ENCODE data around the gene ADCY7. TPM values are rescaled to one million over a fixed set of nuclear protein-coding genes. Genes with fewer than 3 reads are reported as not detected.

Gene ADCY7
- total and polyA plus RNA-seq, 9 donors: 10.2 to 78.9 (median 36.4) TPM

DNA sequence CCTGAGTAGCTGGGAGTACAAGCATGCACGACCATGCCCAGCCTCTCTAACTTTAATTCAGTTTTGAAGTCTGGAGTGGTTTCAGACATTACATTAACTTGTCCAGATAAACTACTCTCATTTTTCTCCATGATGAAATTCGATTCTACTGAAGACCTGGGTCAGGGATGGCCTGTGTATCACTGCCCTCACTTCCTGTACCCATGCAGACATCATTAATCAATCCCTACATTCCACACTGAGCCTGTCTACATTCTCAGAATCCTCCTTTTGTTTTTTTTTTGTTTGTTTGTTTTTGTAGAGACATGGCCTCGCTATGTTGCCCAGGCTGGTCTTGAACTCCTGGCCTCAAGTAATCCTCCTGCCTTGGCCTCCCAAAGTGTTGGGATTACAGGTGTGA is 22.6 kb downstream of the ADCY7 start:
- peaks cover 6% of the 10 kb centered on the region for H3K4me1 ChIP-seq (ENCODE audit: insufficient read depth)
- WGBS, 3 donors: 44 to 51% (median 46%) methylated on average over 3 of the region's 3 CpGs
- no peak for DNase-seq

DNA sequence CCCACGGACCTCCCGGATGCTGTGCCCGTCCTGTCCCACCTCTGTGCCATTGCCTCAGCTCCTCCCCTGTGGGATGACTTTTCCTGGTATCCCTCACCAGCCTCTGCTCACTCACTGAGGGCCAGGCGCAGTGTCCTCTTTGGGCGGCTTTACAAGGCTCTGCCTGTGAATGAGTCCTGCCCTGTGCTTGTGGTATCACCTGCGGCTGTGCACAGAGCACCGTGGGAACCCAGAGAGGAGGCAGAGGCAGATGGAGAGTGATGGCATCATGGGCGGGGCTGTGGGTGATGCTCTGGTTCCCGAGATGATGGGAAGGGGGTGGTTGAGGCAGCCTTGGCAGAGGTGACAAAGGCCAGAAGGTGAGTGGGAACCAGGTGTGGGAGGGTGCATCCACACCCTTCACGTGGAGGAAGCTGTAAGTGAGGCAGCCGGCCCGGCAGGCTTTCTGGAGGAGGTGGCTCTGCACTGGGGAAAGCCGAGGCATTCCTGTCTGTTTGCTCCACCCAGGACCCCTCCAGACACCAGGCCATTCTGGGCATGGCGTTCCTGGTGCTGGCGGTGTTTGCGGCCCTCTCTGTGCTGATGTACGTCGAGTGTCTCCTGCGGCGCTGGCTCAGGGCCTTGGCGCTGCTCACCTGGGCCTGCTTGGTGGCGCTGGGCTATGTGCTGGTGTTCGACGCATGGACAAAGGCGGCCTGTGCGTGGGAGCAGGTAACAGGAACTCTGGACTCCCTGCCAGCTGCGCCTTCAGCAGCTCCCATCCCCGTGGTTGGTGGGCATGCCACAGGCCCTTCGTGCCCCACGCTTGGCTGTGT is 23.8 kb downstream of the ADCY7 start:
- WGBS, 3 donors: 89 to 92% (median 90%) methylated on average over 29 to 30 of the region's 30 CpGs
- no peaks in the 10 kb centered on the region for H3K4me1 ChIP-seq (ENCODE audit: insufficient read depth)
- H3K36me3 ChIP-seq: no peaks in the 10 kb centered on the region
- no peak for TF ChIP-seq EP300 (IDR thresholded peaks at IDR 0.05)
- TF ChIP-seq POLR2A (IDR thresholded peaks at IDR 0.05): no peak
- TF ChIP-seq, protein P1, sequence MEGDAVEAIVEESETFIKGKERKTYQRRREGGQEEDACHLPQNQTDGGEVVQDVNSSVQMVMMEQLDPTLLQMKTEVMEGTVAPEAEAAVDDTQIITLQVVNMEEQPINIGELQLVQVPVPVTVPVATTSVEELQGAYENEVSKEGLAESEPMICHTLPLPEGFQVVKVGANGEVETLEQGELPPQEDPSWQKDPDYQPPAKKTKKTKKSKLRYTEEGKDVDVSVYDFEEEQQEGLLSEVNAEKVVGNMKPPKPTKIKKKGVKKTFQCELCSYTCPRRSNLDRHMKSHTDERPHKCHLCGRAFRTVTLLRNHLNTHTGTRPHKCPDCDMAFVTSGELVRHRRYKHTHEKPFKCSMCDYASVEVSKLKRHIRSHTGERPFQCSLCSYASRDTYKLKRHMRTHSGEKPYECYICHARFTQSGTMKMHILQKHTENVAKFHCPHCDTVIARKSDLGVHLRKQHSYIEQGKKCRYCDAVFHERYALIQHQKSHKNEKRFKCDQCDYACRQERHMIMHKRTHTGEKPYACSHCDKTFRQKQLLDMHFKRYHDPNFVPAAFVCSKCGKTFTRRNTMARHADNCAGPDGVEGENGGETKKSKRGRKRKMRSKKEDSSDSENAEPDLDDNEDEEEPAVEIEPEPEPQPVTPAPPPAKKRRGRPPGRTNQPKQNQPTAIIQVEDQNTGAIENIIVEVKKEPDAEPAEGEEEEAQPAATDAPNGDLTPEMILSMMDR (IDR thresholded peaks at IDR 0.05): no peak
- H3K4me3 ChIP-seq: no peak overlapping the region
- H3K27ac ChIP-seq: no peak overlapping the region
- no peak for DNase-seq
- no peaks in the 10 kb centered on the region for H3K9me3 ChIP-seq
- intact Hi-C loops (cut with DNase I): no loop called here
- no peaks in the 10 kb centered on the region for H3K27me3 ChIP-seq

More for the DNA sequence above, 22.6 kb downstream of the ADCY7 start:
- Histone ChIP-seq H3K4me3 (no peak overlapping the region), H3K9me3 (no peaks in the 10 kb centered on the region), H3K27ac (no peak overlapping the region), H3K27me3 (no peaks in the 10 kb centered on the region), H3K36me3 (no peaks in the 10 kb centered on the region)
- intact Hi-C loops (cut with DNase I): no loop called here
- TF ChIP-seq EP300 (IDR thresholded peaks at IDR 0.05) (no peak), POLR2A (IDR thresholded peaks at IDR 0.05) (no peak)
- TF ChIP-seq, protein P1 (IDR thresholded peaks at IDR 0.05): no peak

DNA sequence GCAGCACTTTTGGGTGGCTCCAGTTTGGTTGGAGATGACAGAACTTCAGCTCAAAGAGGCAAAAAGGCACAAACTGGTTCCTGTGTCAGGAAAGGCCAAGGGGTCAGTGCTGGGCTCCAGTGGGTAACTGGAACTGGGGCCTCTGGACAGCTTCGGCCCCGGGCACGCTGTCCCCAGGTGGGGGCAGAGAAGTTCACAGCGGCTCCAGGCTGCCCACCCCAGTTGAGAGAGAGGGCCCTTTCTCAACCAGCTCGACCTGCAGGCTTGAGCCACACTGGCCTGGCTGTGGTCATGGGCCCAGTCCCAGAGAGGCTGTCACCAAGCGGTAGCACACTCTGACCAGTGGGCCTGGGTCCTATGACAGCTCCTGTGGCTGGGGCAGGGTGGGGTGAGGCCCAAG is 24.5 kb downstream of the ADCY7 start:
- Histone ChIP-seq H3K36me3 (no peaks in the 10 kb centered on the region), H3K9me3 (no peaks in the 10 kb centered on the region), H3K27ac (no peak overlapping the region), H3K4me3 (no peak overlapping the region), H3K4me1 (ENCODE audit: insufficient read depth) (no peaks in the 10 kb centered on the region), H3K27me3 (no peaks in the 10 kb centered on the region)
- TF ChIP-seq EP300 (IDR thresholded peaks at IDR 0.05): no peak
- TF ChIP-seq, protein P1 (IDR thresholded peaks at IDR 0.05): no peak
- no peak for TF ChIP-seq POLR2A (IDR thresholded peaks at IDR 0.05)
- WGBS, 3 donors: 86 to 96% (median 94%) methylated on average over 2 to 6 of the region's 6 CpGs
- intact Hi-C loops (cut with DNase I): no loop called here
- DNase-seq: no peak

DNA sequence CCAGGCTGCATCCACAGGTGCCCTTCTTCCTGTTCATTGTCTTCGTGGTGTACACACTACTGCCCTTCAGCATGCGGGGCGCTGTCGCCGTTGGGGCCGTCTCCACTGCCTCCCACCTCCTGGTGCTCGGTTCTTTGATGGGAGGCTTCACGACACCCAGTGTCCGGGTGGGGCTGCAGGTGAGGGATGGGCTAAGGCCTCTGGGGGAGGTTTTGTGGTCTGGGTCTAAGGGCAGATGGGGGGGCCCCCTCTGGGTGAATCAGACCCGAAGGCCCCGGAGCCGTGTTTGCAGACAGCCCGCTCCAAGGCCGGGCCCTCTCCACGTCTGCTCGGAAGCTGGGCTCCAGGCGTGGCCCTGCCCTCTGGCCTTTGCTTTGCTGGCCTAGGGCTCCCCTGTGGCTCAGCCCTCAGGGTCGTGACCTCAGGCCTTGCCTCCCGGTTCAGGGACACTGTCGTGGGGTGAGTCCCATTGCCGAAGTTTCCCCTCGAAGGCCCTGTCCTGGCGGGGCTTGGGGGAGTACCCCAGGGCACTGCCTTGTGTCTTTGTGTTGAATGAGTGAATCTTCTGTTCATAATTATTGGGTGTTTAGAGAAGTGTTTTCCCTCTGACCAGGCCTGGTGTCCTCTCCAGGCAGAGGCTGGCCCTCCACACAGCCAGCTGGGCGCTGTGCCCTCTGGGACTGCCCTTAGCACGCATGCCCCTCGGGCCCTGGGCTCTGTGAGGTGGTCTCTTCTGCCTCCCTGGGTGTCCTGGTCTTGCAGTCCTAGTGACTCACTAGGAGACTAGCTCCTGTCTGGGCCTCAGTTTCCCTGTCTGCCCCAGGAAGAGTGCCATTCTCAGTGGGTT is 25.6 kb downstream of the ADCY7 start:
- DNase-seq: no peak
- Histone ChIP-seq H3K36me3 (no peaks in the 10 kb centered on the region), H3K4me3 (no peak overlapping the region), H3K27me3 (no peaks in the 10 kb centered on the region), H3K27ac (no peak overlapping the region), H3K4me1 (ENCODE audit: insufficient read depth) (no peaks in the 10 kb centered on the region), H3K9me3 (no peaks in the 10 kb centered on the region)
- intact Hi-C loops (cut with DNase I): no loop called here
- TF ChIP-seq, protein P1 (IDR thresholded peaks at IDR 0.05): no peak
- TF ChIP-seq EP300 (IDR thresholded peaks at IDR 0.05): no peak
- TF ChIP-seq POLR2A (IDR thresholded peaks at IDR 0.05): no peak
- WGBS, 3 donors: 86 to 90% (median 88%) methylated on average over 26 of the region's 26 CpGs

Data from ovary (tissue), 9 donors.